HEK293T (cell line): ENCODE data around the gene C1orf174.

Experiments
- CTBP1 ChIP-seq: fragments of 450-650 bp; IDR thresholded peaks from 2 replicates; pipeline ENCODE4 v1.6.1; 2016; ENCODE audit warnings: borderline replicate concordance
- ELF4 ChIP-seq: fragments of 450-650 bp; IDR thresholded peaks from 2 replicates; pipeline ENCODE4 v1.6.1; 2017; ENCODE audit warnings: antibody characterized with exemption
- FOXM1 ChIP-seq: fragments of 450-650 bp; IDR thresholded peaks from 2 replicates; pipeline ENCODE4 v1.6.1; 2017; ENCODE audit warnings: mild to moderate bottlenecking, borderline replicate concordance
- HDGF ChIP-seq: fragments of 450-650 bp; IDR thresholded peaks from 2 replicates; pipeline ENCODE4 v1.6.1; 2017; ENCODE audit warnings: antibody characterized with exemption, borderline replicate concordance
- L3MBTL2 ChIP-seq: fragments of 450-650 bp; conservative IDR thresholded peaks from 2 replicates; pipeline ENCODE4 v1.6.1; 2016; ENCODE audit warnings: mild to moderate bottlenecking
- SP1 ChIP-seq: fragments of 450-650 bp; IDR thresholded peaks from 2 replicates; pipeline ENCODE4 v1.6.1; 2017
- SUZ12 ChIP-seq: fragments of 450-650 bp; IDR thresholded peaks from 2 replicates; pipeline ENCODE4 v1.6.1; 2016; ENCODE audit warnings: mild to moderate bottlenecking
- TARDBP ChIP-seq: fragments of 450-650 bp; IDR thresholded peaks from 2 replicates; pipeline ENCODE4 v1.6.1; 2016
- ZNF384 ChIP-seq: fragments of 450-650 bp; IDR thresholded peaks from 2 replicates; pipeline ENCODE4 v1.6.1; 2016

DNA sequence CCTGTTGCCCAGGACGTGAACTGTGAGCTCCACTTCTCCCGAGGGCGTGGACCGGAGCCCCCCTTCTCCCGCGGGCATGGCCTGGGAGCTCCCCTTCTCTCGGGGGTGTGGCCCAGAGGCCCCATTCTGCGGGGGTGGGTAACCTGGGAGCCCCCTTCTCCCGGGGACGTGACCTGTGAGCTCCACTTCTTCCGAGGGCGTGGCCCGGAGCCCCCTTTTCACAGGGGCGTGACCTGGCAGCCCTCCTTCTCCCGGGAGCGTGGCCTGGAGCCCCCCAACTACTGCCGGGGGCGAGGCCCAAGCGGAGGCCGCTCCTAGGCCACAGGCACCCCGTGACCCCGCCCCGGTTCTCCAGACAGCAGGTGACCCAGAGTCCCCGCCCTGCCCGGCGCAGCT, 320 bp downstream of the C1orf174 start:
- TF ChIP-seq SP1 (no peak), FOXM1 (no peak), HDGF (no peak), SUZ12 (no peak), ELF4 (no peak), CTBP1 (no peak), TARDBP (no peak), L3MBTL2 (no peak), ZNF384 (no peak)
